Stimulated activated CD4-positive, alpha-beta T cell treated with anti-CD3 and anti-CD28 coated beads, TNF-alpha, amount 100 ng/mL, for 1 hour (primary cell): ENCODE data around the gene RBM8A.

Experiments used
- DNase-seq, 3 donors: peaks; one replicate each; pipeline ENCODE4 v3.0.0-alpha.2; 2020; ENCODE audit warnings: low read depth in 3 of 3, low spot score in 1 of 3

RBM8A gene

DNA sequence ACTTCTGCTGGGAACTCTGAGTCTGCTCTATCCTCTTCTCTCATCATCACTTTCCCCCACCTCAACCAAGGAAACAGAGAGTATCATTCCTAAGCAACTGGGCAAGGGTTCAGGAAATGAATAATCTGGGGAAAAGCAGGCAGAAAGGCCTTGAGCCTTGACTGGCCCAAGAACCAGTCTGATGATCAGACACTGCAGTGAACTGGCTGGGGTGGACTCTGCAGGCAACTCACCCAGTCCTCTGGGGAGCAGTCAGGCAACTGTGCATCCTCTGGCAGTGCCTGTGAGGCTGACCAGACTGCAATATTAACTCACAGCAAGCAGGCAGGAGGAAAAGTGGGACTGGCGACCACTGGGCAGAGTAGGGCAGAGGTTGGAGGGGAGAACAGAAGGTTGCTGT lies 42.6 kb downstream of the RBM8A start:
- DNase-seq = no peak

DNA sequence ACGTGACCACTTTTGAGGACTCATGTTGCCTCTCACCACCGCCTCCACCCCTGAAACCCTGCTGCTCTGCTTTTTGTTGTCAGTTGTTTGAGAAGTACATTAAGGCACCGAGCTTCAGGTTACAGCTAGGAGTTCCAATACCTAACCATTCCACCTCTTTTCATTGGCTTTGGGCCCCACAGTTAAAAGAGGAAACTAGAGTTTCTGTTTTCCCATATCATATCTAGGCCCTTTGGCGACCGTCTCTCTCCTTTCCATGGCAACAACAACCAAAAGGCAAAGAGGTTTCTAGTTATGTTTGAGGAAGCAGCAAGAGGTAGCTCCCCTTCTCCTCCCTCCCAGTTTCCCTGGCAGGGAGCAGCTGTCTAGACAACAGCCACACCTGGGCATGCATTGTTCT lies 47.5 kb downstream of the RBM8A start:
- DNase-seq = no peak

DNA sequence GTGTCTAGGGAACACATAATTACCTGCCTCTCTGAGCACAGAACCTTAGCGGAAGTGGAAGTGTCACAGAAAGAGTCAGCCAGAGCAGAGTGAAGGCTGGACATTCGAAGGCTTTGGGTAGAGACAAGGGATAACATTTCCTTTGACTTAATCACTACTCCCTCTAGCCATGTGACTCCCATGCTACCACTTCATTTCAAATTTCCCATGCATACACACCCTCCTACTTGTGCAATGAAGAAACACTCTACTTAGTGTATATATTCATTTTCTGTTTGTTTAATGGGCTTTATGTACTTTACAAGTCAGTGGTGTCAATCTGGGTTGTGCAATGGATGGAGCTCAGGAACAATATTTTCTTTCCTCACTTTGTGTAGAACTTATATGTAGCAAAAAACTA lies 48.6 kb downstream of the RBM8A start:
- no peak for DNase-seq

DNA sequence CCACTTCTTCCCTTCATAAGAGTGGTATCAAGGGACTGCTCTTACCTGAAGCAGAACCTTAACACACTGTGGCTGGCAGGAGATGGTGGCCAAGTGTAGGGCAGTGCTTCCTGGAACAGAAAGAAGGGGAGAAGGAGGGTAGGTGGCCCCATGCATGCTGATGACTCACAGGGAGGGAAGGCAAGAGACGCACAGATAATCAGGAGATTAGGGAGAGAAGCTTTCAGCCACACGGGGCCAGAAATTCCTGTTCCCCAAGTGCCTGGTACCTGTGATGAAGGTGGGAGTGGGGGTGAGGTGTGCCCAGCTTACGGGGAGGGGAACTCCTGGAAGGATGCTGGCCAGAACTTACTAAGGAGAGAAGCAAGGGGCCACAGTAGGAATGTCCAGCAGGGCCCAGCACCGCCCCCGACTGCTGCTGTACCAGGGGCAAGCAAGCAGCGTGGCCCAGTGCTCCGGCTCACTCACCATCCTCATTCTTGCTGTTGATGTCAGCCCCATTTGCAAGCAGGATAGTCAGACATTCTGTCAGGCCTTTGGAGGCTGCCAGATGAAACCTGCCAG lies 49.3 kb downstream of the RBM8A start:
- no peak for DNase-seq

DNA sequence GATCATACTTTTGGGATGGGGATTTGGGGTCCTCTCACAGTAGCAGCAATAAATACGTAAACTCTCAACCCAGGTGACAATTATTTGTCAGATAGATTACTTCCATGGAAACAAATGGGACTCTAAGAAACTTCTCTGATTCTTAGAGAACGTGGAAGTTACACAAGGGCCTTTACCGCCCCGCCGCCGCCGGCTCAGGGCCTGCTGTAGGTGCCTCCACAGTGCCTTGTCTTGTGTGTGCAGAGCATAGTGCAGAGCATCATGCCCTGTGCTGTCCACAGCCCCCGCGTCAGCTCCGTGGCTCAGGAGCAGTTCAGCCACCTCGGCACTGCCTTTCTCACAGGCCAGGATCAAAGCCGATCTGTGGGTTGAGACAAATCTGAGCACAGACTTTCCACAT lies 52.6 kb downstream of the RBM8A start:
- DNase-seq = no peak

DNA sequence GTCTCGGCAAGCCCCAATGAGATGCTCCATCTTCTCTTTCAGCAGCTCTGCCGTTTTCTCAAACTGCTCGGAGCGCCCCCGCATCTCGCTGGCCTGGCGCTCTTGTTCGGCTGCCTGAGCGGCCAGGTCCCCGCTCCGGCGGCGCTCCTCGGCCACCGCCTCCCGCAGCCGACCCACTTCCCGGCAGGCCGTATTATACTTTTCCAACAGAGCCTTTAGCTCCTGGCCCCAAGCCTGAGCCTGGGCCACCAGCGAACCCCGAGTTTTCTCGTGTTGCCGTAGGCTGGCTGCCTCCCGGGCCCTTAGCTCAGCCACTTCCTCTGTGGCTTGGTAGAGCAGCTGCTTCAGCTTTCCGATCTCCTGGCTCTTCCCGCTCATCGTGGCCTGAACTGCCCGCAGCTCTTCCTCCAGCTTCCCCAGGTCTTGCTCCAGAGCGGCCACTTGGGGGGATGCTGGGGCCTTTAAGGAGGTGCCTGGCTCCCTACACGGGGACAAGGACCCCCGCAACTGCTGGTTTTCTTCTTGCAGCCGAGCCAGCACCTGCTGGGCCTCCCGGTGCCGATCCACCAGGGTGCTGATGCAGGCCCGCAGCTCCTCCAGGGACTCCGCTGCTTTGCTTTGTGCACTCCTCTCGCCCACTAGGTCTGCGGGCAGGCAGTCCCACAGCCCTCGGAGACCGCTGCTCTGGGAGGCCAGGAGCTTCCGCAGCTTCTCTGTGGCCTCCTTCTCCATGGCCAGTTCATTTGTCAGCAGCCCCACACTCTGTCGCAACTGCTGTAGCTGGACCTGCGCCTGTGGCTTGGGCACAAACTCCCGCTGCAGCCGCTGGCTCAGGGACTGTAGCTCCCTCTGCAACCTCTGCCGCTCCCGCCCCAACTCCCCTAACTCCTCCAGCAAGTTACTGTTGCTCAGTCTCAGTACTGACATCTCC lies 55.0 kb downstream of the RBM8A start:
- DNase-seq = peak in 1 of 3 donors; percentile 8
